ENCODE results near the gene SGMS2.

DNA sequence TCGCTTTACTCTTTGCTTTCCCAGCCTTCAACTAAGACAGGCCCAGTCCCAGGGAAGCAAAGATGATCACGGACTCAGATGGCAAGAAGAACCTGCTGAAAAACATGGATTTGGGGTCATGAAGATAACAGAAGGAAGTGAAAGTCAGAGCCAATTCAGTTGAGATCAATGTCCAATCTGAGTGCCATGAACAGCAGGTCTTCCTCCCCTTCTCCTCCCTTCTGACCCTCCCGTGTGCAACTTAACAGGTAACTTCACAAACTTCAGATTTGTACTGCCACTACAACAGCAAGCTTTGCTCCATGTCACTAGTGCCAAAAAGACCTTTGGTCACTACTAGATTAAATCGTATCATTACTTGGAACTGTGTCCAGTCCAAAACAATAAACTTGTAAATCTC is 15.5 kb upstream of the SGMS2 start:
- TF ChIP-seq, protein P1, sequence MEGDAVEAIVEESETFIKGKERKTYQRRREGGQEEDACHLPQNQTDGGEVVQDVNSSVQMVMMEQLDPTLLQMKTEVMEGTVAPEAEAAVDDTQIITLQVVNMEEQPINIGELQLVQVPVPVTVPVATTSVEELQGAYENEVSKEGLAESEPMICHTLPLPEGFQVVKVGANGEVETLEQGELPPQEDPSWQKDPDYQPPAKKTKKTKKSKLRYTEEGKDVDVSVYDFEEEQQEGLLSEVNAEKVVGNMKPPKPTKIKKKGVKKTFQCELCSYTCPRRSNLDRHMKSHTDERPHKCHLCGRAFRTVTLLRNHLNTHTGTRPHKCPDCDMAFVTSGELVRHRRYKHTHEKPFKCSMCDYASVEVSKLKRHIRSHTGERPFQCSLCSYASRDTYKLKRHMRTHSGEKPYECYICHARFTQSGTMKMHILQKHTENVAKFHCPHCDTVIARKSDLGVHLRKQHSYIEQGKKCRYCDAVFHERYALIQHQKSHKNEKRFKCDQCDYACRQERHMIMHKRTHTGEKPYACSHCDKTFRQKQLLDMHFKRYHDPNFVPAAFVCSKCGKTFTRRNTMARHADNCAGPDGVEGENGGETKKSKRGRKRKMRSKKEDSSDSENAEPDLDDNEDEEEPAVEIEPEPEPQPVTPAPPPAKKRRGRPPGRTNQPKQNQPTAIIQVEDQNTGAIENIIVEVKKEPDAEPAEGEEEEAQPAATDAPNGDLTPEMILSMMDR (IDR thresholded peaks at IDR 0.05), result no peak
- TF ChIP-seq PHF8 (IDR thresholded peaks at IDR 0.05; ENCODE audit: borderline replicate concordance, low read depth), result no peak
- TF ChIP-seq POLR2A (IDR thresholded peaks at IDR 0.05; ENCODE audit: low read length), result no peak
- no peak for TF ChIP-seq KDM1A (IDR thresholded peaks at IDR 0.05; ENCODE audit: low read depth)
- TF ChIP-seq CHD4 (IDR thresholded peaks at IDR 0.05; ENCODE audit: borderline replicate concordance), result no peak
- no peak for TF ChIP-seq MAZ (IDR thresholded peaks at IDR 0.05; ENCODE audit: borderline replicate concordance, low read depth, low read length)
- TF ChIP-seq, protein P2, sequence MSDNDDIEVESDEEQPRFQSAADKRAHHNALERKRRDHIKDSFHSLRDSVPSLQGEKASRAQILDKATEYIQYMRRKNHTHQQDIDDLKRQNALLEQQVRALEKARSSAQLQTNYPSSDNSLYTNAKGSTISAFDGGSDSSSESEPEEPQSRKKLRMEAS (IDR thresholded peaks at IDR 0.05), result no peak

Data from A549 (cell line).